COLO668 (cell line): ENCODE results near the gene ADGRF3.
A peak's percentile ranks its signal among the peaks of the same experiment; 100 is the strongest.
"Not testable (repeated sequence)": the region's sequence is repeated elsewhere in the genome, so short reads cannot be mapped to it uniquely, and the experiment has no call there.

Experiments used
- DNase-seq: peaks from one replicate; lab custom pipeline; 2025; ENCODE audit not compliant: unreplicated experiment; lab: John Stamatoyannopoulos, UW

ADGRF3 gene, protein sequence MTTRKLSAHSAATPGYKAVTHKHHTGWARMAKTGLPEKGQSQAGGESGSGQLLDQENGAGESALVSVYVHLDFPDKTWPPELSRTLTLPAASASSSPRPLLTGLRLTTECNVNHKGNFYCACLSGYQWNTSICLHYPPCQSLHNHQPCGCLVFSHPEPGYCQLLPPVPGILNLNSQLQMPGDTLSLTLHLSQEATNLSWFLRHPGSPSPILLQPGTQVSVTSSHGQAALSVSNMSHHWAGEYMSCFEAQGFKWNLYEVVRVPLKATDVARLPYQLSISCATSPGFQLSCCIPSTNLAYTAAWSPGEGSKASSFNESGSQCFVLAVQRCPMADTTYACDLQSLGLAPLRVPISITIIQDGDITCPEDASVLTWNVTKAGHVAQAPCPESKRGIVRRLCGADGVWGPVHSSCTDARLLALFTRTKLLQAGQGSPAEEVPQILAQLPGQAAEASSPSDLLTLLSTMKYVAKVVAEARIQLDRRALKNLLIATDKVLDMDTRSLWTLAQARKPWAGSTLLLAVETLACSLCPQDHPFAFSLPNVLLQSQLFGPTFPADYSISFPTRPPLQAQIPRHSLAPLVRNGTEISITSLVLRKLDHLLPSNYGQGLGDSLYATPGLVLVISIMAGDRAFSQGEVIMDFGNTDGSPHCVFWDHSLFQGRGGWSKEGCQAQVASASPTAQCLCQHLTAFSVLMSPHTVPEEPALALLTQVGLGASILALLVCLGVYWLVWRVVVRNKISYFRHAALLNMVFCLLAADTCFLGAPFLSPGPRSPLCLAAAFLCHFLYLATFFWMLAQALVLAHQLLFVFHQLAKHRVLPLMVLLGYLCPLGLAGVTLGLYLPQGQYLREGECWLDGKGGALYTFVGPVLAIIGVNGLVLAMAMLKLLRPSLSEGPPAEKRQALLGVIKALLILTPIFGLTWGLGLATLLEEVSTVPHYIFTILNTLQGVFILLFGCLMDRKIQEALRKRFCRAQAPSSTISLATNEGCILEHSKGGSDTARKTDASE

DNA sequence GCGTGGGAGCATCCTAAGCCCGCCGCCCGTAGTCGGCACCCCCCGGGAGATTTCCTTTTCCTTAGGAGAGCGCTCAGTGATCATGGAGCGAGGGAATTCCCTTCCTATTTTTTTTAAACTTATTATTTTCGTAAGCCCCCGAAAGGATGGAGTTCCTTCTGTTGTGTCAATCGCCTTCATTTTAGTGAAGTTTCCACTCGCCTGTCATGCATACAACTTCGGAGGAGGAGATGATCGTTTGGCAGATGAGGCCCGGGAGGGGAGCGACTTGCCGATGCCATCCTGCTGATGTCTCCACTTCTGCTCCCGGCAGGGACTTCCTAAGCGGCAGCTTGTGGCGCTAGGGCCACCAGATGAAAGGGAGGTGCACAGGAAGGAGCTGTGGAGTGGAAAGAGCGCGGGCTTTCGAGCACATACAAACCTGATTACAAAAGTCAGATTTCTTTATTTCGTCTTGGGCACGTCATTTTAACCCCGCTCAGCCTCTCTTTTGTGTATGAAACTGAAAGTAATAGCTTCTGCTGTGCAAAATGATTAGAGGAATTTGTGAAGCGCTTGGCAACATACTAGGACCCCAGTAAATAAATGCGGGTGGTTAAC, at the start of gene ADGRF3:
Gene ADGRF3, minus strand, starts transcription at position 336 of the 600 bp plus-strand sequence. CDS start 555 bp downstream, outside the sequence.
- peak; percentile 64 for DNase-seq

DNA sequence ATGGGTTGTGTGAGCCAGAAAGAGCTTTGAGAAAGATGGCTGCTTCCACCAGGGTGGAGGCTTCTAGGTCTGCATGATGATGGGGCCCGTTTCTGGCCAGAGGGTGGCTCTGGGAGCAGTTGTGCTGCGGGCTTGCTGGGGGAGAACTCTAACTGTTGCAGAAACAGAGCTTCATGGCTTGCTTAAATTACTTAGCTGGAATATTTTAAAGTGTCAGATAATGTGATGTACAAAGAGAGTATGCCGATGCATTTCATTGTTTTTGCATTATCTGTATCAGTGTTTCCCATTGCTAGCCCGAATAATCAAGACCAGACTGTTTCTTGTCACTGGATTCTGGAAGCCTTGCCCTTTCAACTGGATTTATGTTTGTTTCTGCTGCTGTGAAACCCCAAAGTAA, 48.8 kb upstream of the ADGRF3 start:
- no peak for DNase-seq

DNA sequence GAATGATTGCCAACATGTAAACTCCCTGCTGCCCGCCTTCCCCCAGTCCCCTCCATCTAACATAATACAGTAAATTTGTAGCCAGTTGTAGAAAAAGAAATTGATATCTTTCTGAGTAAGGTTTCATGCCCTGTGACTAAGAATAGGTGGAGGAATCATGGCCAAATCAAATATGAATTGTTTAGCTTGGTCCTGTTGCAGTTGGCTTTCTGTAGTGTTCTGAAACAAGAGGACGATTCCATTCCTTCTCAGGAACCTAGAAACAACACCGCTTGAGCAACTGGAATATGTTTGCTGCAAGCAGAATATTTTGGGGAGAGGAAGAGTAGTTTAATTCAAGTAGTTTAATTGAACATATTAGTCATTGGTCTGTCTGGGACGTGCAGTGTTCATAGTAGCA, 48.1 kb upstream of the ADGRF3 start:
- DNase-seq, result no peak

DNA sequence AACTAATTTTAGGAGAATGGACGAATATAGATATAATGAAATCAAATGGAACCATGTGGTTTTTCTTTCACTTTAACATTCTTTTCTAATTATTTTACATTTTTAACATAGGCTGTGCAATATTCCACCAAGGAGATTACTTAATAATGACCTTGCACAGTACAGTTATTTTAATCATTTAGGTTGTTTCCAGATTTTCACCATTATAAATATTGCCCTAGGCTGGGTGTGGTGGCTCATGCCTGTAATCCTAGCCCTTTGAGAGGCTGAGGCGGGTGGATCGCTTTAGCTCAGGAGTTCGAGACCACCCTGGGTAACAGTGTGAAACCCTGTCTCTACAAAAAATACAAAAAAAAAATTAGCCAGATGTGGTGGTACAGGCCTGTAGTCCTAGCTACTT, 40.6 kb upstream of the ADGRF3 start:
- no peak for DNase-seq

GRCh38 chr2:26384597-26384996, 38.0 kb upstream of the ADGRF3 start:
- DNase-seq, result no peak

DNA sequence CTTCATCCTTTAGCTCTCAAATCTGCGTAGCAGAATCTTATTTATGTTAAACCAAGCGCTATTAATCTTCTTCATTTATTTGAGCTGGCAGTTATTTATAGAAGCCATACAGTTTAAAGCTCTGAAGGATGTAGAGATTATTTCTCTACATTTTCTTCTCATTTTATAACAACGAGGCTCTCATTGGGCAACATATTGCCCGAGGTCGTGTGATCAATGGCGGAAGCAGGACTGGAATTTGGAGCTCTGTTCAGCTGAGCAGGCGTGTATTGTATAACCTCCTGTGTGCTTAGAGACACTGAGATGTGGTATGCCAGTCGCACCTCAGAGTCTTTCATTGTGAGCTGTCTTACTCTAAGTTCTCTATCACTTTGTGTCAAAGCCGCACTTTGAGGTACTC, 37.6 kb upstream of the ADGRF3 start:
- no peak for DNase-seq

GRCh38 chr2:26382564-26382963, 36.0 kb upstream of the ADGRF3 start:
- DNase-seq, result no peak

GRCh38 chr2:26380281-26380680, 33.7 kb upstream of the ADGRF3 start:
- DNase-seq, result no peak

DNA sequence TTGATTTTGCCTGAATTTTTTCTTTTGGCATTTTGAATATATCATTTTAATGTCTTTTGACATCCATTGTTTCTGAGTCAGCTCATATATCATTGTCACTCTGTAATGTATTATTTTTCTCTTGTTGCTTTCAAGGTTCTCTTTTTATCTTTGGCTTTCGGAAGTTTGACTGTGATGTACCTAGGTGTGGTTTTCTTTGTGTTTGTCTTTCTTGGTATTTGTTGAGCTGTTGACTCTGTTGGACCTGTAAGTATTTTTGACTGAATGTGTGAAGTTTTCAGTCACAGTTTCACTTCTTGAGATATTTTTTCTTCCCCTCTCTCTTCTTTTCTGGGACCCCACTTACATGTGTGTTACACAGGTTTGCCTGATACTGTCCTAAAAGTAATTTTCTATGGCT, 30.2 kb upstream of the ADGRF3 start:
- no peak for DNase-seq

GRCh38 chr2:26370909-26371308, 24.3 kb upstream of the ADGRF3 start:
- not testable (repeated sequence) for DNase-seq

DNA sequence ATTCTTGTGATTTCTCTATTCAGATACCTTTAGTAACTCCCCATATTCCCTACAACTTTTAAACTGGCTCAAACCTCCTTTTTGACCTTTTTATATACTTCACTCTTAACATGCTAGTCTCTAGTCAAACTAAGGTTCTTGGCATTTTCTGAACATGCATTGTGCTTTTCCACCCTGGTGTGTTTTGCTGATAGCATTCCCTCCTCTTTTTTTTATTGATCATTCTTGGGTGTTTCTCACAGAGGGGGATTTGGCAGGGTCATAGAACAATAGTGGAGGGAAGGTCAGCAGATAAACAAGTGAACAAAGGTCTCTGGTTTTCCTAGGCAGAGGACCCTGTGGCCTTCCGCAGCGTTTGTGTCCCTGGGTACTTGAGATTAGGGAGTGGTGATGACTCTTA, 23.1 kb upstream of the ADGRF3 start:
- DNase-seq, result not testable (repeated sequence)

DNA sequence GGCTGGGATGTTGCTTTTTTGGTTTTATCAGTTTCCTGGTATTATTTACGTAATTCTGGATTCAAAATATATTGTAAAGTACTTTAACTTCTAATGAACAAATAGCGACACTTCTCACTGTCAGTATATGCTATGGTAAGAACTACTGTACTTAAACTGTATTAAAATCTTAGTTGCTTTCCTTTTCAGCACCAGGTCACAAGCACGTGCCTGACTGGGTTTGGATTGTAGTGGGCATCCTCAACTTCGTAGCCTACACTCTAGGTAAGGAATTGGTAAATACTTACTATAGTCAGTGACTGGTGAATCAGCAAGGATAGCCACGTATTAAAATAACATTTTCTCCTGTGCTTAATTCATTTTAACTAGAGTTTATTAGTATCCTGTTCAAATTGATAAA, 20.4 kb upstream of the ADGRF3 start:
- no peak for DNase-seq

DNA sequence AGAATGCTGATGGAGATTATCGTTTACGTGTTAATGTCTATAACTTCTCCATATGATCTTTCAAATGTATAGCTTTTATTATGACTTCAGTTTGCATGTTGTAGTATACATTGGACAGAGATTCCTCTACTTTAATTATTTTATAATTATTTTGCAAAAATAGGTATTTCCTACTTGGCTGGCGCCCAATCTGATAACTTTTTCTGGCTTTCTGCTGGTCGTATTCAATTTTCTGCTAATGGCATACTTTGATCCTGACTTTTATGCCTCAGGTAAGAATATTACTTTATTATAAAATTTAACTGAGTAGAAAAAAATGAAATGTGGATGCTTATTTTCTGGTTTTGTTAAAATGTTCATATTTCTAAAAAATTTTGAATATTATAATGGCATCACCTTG, 18.1 kb upstream of the ADGRF3 start:
- DNase-seq, result no peak

DNA sequence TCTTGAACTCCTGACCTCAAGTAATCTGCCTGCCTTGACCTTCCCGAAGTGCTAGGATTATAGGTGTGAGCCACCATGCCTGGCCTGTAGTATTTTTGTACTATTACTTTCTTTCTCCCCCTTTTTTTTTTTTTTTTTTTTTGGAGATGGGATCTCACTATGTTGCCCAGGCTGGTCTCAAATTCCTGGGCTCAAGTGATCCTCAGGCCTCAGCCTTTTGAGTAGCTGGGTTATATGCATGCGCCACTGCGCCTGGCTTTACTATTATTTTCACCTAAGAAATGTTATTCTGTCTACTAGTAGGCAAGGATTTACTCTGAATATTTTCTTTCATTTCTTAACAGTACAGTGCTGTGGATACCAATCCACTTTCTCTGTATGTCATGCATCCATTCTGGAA, 17.4 kb upstream of the ADGRF3 start:
- no peak for DNase-seq

GRCh38 chr2:26363323-26363722, 16.7 kb upstream of the ADGRF3 start:
- no peak for DNase-seq

GRCh38 chr2:26359886-26360473, 13.4 kb upstream of the ADGRF3 start:
- DNase-seq, result no peak

- DNase-seq, result no peak
These were observed 10.2 kb upstream of the ADGRF3 start for GRCh38 chr2:26356771-26357170.

DNA sequence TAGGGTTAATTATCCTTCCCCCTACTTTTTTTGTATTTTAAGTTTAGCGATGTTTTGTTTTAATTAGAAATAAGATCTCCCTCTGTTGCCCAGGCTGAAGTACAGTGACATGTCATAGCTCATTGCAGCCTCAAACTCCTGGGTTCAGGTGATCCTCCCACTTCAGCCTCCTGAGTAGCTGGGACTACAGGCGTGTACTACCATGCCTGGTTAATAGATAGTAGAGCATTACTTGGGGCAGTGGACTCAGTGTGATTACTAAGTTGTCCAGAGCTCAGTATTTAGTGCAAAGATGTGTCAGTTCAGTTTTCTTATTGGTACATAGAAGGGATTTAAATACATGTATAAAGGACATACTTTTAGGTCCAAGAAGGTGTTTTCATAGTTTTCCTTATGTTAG, 9.5 kb upstream of the ADGRF3 start:
- DNase-seq, result no peak

DNA sequence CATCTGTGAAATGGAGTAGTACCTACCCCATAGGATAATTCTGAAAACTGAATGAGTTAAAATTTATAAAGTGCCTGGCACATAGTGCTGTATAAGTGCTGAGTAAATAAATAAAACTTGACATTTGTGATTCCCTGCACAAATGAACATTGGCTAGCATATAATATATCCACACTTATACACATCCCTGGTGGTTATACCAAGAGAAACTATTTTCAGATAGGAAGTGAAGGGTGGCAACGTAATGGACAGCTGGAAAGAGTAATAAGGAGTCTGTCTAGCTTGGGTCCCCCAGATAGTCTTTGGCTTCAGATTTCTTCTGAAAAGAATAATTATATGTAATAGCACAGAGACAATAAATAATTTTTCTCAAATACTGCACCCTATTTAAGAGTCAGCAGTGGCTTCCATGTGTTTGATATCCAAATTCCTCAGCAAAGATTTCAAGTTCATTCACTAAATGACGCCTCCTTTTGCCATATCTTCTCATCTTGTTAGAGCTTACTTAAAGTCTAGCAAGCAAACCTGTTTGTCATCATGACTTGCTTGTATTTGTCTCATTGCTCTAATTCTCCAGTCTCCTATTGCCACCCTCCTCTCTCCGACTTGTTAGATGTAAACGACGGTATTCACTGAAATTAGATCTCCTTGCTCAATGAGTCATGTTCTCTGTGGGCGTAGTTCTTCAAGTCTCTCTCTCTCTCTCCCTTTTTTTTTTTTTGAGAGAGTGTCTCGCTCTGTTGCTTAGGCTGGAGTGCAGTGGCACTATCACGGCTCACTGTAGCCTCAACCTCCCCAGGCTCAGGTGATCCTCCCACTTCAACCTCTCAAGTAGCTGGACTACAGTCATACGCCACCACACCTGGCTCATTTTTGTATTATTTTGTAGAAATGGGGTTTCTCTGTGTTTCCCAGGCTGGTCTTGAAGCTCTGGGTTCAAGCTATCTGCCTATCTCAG, 8.7 kb upstream of the ADGRF3 start:
- DNase-seq, result no peak

DNA sequence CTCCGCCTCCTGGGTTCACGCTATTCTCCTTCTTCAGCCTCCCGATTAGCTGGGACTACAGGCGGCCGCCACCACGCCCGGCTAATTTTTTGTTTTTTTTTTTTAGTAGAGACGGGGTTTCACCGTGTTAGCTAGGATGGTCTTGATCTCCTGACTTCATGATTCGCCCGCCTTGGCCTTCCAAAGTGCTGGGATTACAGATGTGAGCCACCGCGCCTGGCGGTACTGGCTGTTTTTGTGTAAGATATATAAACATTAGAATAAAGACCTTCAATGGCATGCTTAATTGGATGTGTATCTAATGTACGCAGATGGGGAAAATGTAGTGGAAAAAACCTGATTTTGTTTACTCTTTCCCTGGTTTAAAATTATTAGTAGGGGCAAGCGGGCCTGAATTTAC, 7.9 kb upstream of the ADGRF3 start:
- DNase-seq, result not testable (repeated sequence)
